Effector memory CD4-positive, alpha-beta T cell (primary cell): ENCODE results near the gene CENPO.
A peak's percentile ranks its signal among the peaks of the same experiment; 100 is the strongest.
"Not testable (repeated sequence)": the region's sequence is repeated elsewhere in the genome, so short reads cannot be mapped to it uniquely, and the experiment has no call there.

Experiments used
- DNase-seq, 3 donors: peaks; one replicate each; pipeline ENCODE4 v3.0.0-alpha.2; 2020
- H3K27ac ChIP-seq: 2 replicates; pipeline ENCODE4 v1.7.0; 2013; ENCODE audit warnings: mild to moderate bottlenecking, low read length, moderate library complexity; ENCODE audit not compliant: insufficient read depth, poor library complexity, severe bottlenecking
- H3K27me3 ChIP-seq: replicated peaks from 2 replicates; pipeline ENCODE4 v1.7.0; 2013; ENCODE audit warnings: mild to moderate bottlenecking, low read length; ENCODE audit not compliant: insufficient read depth, control insufficient read depth, poor library complexity, severe bottlenecking
- H3K36me3 ChIP-seq: 2 replicates; pipeline ENCODE4 v1.7.0; 2013; ENCODE audit warnings: mild to moderate bottlenecking, low read length, moderate library complexity; ENCODE audit not compliant: control insufficient read depth, insufficient read depth
- H3K4me1 ChIP-seq: 2 replicates; pipeline ENCODE4 v1.7.0; 2013; ENCODE audit warnings: low read length, mild to moderate bottlenecking; ENCODE audit not compliant: control insufficient read depth, insufficient read depth, poor library complexity, severe bottlenecking
- H3K4me3 ChIP-seq: 2 replicates; pipeline ENCODE4 v1.7.0; 2013; ENCODE audit warnings: low read length, low read depth, mild to moderate bottlenecking; ENCODE audit not compliant: insufficient read depth, poor library complexity, severe bottlenecking
- H3K9me3 ChIP-seq: 2 replicates; pipeline ENCODE4 v1.7.0; 2013; ENCODE audit warnings: mild to moderate bottlenecking, low read length, moderate library complexity; ENCODE audit not compliant: control insufficient read depth

The CENPO gene

GRCh38 chr2:24785671-24786321, 7.4 kb upstream of the CENPO start:
- no peak overlapping the region for H3K27ac ChIP-seq
- no peak for DNase-seq

GRCh38 chr2:24787532-24787931, 5.7 kb upstream of the CENPO start:
- no peaks in the 10 kb centered on the region for H3K36me3 ChIP-seq
- H3K4me1 ChIP-seq, result no peaks in the 10 kb centered on the region
- no peaks in the 10 kb centered on the region for H3K27me3 ChIP-seq
- H3K27ac ChIP-seq, result no peak overlapping the region
- DNase-seq, result no peak
- H3K4me3 ChIP-seq, result no peak overlapping the region
- no peaks in the 10 kb centered on the region for H3K9me3 ChIP-seq

More at GRCh38 chr2:24785671-24786321, 7.4 kb upstream of the CENPO start:
- Histone ChIP-seq H3K4me3 (no peak overlapping the region), H3K27me3 (no peaks in the 10 kb centered on the region), H3K4me1 (no peaks in the 10 kb centered on the region), H3K9me3 (no peaks in the 10 kb centered on the region), H3K36me3 (no peaks in the 10 kb centered on the region)

- no peak overlapping the region for H3K27ac ChIP-seq
- H3K27me3 ChIP-seq, result no peaks in the 10 kb centered on the region
- H3K4me3 ChIP-seq, result no peak overlapping the region
- no peaks in the 10 kb centered on the region for H3K36me3 ChIP-seq
- H3K9me3 ChIP-seq, result no peaks in the 10 kb centered on the region
- DNase-seq, result no peak
- H3K4me1 ChIP-seq, result peaks cover 2% of the 10 kb centered on the region
Observed at GRCh38 chr2:24788816-24789215, 4.4 kb upstream of the CENPO start.

- H3K36me3 ChIP-seq, result no peaks in the 10 kb centered on the region
- H3K27me3 ChIP-seq, result no peaks in the 10 kb centered on the region
- H3K27ac ChIP-seq, result no peak overlapping the region
- H3K4me1 ChIP-seq, result peaks cover 4% of the 10 kb centered on the region
- H3K4me3 ChIP-seq, result no peak overlapping the region
- no peaks in the 10 kb centered on the region for H3K9me3 ChIP-seq
- no peak for DNase-seq
Observed at GRCh38 chr2:24791452-24791851, 1.8 kb upstream of the CENPO start.

- Histone ChIP-seq H3K4me3 (peak overlapping the region; percentile 97), H3K27me3 (no peaks in the 10 kb centered on the region), H3K27ac (peak overlapping the region; percentile 96), H3K9me3 (no peaks in the 10 kb centered on the region), H3K36me3 (no peaks in the 10 kb centered on the region), H3K4me1 (peaks cover 4% of the 10 kb centered on the region)
- no peak for DNase-seq
Observed at GRCh38 chr2:24792542-24792873, 717 bp upstream of the CENPO start.

- Histone ChIP-seq H3K36me3 (no peaks in the 10 kb centered on the region), H3K27ac (peak overlapping the region; percentile 96), H3K9me3 (no peaks in the 10 kb centered on the region), H3K4me1 (peaks cover 4% of the 10 kb centered on the region), H3K27me3 (no peaks in the 10 kb centered on the region), H3K4me3 (peak overlapping the region; percentile 97)
- no peak for DNase-seq
Observed at GRCh38 chr2:24793761-24794435, 673 bp downstream of the CENPO start.

GRCh38 chr2:24797644-24798043, 4.4 kb downstream of the CENPO start:
- no peak for DNase-seq
- Histone ChIP-seq H3K4me1 (peaks cover 4% of the 10 kb centered on the region), H3K27me3 (no peaks in the 10 kb centered on the region), H3K4me3 (no peak overlapping the region), H3K36me3 (no peaks in the 10 kb centered on the region), H3K27ac (no peak overlapping the region), H3K9me3 (no peaks in the 10 kb centered on the region)

GRCh38 chr2:24800487-24800886, 7.3 kb downstream of the CENPO start:
- DNase-seq, H3K27ac ChIP-seq, H3K4me3 ChIP-seq, H3K27me3 ChIP-seq, H3K36me3 ChIP-seq, H3K9me3 ChIP-seq, H3K4me1 ChIP-seq: not testable (repeated sequence)

- H3K36me3 ChIP-seq, H3K4me1 ChIP-seq, H3K27me3 ChIP-seq, H3K4me3 ChIP-seq, DNase-seq, H3K9me3 ChIP-seq, H3K27ac ChIP-seq: not testable (repeated sequence)
Observed at GRCh38 chr2:24805811-24806660, 12.8 kb downstream of the CENPO start.

- no peaks in the 10 kb centered on the region for H3K4me1 ChIP-seq
- no peaks in the 10 kb centered on the region for H3K9me3 ChIP-seq
- no peaks in the 10 kb centered on the region for H3K36me3 ChIP-seq
- H3K4me3 ChIP-seq, result no peak overlapping the region
- H3K27me3 ChIP-seq, result no peaks in the 10 kb centered on the region
- no peak overlapping the region for H3K27ac ChIP-seq
- DNase-seq, result no peak
Observed at GRCh38 chr2:24806661-24807036, 13.4 kb downstream of the CENPO start.
